Ishikawa (cell line): ENCODE results near the gene TLR4.

Source experiments
- CEBPB ChIP-seq: IDR thresholded peaks from 2 replicates; pipeline ENCODE4 v1.6.1; 2012
- CREB1 ChIP-seq: IDR thresholded peaks from 2 replicates; pipeline ENCODE4 v1.6.1; 2012; ENCODE audit warnings: low read depth
- EGR1 ChIP-seq: IDR thresholded peaks from 2 replicates; pipeline ENCODE4 v1.6.1; 2012
- EP300 ChIP-seq: IDR thresholded peaks from 2 replicates; pipeline ENCODE4 v1.6.1; 2012; ENCODE audit warnings: borderline replicate concordance
- FOXM1 ChIP-seq: IDR thresholded peaks from 2 replicates; pipeline ENCODE4 v1.6.1; 2012; ENCODE audit warnings: low read depth, borderline replicate concordance
- NFIC ChIP-seq: IDR thresholded peaks from 2 replicates; pipeline ENCODE4 v1.6.1; 2012
- RAD21 ChIP-seq: IDR thresholded peaks from 2 replicates; pipeline ENCODE4 v1.6.1; 2012; ENCODE audit warnings: low read depth
- TAF1 ChIP-seq: IDR thresholded peaks from 2 replicates; pipeline ENCODE4 v1.6.1; 2012; ENCODE audit warnings: low read depth, mild to moderate bottlenecking
- TCF12 ChIP-seq: IDR thresholded peaks from 2 replicates; pipeline ENCODE4 v1.6.1; 2012; ENCODE audit warnings: low read depth
- TEAD4 ChIP-seq: IDR thresholded peaks from 2 replicates; pipeline ENCODE4 v1.6.1; 2012
- YY1 ChIP-seq: IDR thresholded peaks from 2 replicates; pipeline ENCODE4 v1.6.1; 2012; ENCODE audit warnings: low read depth
- ZBTB7A ChIP-seq: IDR thresholded peaks from 2 replicates; pipeline ENCODE4 v1.6.1; 2012; ENCODE audit warnings: low read depth
- TF ChIP-seq, protein P1 (sequence below): IDR thresholded peaks from 2 replicates; pipeline ENCODE4 v1.6.1; 2012
- TF ChIP-seq, protein P2 (sequence below): IDR thresholded peaks from 2 replicates; pipeline ENCODE4 v1.6.1; 2012
- TF ChIP-seq, protein P3 (sequence below): IDR thresholded peaks from 2 replicates; pipeline ENCODE4 v1.6.1; 2012; ENCODE audit warnings: low read depth, mild to moderate bottlenecking

Gene TLR4

DNA sequence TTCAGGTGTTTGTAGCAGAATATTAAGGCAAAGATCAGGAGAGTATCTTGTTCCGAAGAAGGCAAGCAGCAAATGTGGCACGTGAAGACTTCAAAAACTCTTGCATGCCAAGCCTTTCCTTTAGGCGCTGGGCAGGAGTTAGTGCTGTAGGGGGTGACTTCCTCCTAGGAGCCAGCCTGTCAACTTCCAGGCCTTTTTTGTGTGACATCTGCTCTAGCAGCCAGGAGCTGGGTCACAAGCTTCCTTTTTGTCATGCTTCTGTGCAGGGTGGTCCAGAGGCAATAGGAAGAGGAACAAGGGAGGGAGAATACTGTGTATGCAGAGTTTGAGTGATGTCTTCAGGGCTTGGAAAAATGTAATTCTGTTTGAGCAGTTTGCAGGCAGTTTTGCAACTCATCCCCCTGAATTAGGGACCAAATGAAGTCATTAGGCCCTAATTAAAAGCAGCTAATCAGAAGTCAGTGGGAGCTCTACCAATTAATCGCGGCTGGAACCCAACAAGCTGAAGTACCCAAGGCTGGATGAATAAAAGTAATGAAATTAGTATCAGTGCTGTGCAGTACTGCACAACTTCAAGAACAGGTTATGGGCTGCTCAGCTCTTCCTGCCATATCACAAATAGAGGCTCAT, 53.5 kb downstream of the TLR4 start:
- TF ChIP-seq FOXM1 (no peak), YY1 (no peak), EP300 (no peak), TEAD4 (no peak), CREB1 (no peak), RAD21 (no peak), TCF12 (no peak)
- TF ChIP-seq, protein P1, sequence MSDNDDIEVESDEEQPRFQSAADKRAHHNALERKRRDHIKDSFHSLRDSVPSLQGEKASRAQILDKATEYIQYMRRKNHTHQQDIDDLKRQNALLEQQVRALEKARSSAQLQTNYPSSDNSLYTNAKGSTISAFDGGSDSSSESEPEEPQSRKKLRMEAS: no peak
- TF ChIP-seq, protein P2, sequence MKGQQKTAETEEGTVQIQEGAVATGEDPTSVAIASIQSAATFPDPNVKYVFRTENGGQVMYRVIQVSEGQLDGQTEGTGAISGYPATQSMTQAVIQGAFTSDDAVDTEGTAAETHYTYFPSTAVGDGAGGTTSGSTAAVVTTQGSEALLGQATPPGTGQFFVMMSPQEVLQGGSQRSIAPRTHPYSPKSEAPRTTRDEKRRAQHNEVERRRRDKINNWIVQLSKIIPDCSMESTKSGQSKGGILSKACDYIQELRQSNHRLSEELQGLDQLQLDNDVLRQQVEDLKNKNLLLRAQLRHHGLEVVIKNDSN: no peak
- TF ChIP-seq, protein P3, sequence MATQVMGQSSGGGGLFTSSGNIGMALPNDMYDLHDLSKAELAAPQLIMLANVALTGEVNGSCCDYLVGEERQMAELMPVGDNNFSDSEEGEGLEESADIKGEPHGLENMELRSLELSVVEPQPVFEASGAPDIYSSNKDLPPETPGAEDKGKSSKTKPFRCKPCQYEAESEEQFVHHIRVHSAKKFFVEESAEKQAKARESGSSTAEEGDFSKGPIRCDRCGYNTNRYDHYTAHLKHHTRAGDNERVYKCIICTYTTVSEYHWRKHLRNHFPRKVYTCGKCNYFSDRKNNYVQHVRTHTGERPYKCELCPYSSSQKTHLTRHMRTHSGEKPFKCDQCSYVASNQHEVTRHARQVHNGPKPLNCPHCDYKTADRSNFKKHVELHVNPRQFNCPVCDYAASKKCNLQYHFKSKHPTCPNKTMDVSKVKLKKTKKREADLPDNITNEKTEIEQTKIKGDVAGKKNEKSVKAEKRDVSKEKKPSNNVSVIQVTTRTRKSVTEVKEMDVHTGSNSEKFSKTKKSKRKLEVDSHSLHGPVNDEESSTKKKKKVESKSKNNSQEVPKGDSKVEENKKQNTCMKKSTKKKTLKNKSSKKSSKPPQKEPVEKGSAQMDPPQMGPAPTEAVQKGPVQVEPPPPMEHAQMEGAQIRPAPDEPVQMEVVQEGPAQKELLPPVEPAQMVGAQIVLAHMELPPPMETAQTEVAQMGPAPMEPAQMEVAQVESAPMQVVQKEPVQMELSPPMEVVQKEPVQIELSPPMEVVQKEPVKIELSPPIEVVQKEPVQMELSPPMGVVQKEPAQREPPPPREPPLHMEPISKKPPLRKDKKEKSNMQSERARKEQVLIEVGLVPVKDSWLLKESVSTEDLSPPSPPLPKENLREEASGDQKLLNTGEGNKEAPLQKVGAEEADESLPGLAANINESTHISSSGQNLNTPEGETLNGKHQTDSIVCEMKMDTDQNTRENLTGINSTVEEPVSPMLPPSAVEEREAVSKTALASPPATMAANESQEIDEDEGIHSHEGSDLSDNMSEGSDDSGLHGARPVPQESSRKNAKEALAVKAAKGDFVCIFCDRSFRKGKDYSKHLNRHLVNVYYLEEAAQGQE: no peak

DNA sequence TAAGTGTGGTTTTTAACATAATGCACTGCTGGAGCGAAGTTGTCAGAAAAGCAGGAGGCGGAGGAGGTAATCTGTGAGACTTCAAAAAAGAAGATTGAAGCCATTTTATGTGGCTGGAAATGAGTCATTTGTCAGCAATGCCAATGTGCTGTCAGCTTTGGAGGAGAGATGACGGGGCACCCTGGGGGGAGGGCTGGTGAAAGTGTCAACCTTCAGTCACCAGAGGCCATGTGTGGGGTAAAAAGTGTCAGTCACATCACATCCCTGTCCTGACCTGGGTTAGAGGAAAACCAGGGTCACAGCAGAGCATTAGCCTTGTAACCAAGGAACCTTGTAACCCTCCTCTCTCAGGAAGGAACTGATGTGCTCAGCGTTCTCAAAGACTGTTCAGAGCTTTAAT, 59.1 kb downstream of the TLR4 start:
- no peak for TF ChIP-seq EGR1
- no peak for TF ChIP-seq FOXM1
- no peak for TF ChIP-seq CREB1
- TF ChIP-seq TAF1: no peak
- TF ChIP-seq, protein P1: no peak
- TF ChIP-seq, protein P3: no peak
- no peak for TF ChIP-seq NFIC
- TF ChIP-seq, protein P2: no peak
- no peak for TF ChIP-seq EP300
- no peak for TF ChIP-seq TEAD4
- no peak for TF ChIP-seq ZBTB7A
- TF ChIP-seq YY1: no peak
- no peak for TF ChIP-seq CEBPB
- no peak for TF ChIP-seq TCF12
- TF ChIP-seq RAD21: no peak

- no peak for TF ChIP-seq CEBPB
- TF ChIP-seq EGR1: no peak
- no peak for TF ChIP-seq CREB1
- TF ChIP-seq, protein P1: no peak
- no peak for TF ChIP-seq EP300
- TF ChIP-seq, protein P2: no peak
- no peak for TF ChIP-seq RAD21
- TF ChIP-seq, protein P3: no peak
- no peak for TF ChIP-seq NFIC
- TF ChIP-seq FOXM1: no peak
- no peak for TF ChIP-seq TEAD4
Measured at GRCh38 chr9:117768750-117769395, 64.7 kb downstream of the TLR4 start.

DNA sequence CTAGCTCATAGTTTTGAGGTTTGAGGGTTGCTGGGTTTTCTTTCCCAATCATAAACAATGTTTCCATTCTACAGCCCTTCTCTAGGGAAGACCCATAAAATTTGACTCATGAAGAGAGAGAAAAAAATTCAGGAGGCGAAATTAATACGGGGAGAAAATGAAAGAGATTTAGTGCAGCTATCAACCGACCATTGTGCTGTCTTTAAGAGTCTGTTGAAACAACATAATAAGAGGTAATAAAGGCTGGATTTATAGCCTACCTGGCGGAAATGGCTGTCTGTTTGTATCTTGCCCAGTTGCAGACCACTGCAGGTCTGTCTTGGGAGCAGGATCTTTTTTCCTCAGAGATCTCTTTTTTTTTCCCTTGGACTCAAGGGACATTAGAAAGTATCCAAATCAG, 66.9 kb downstream of the TLR4 start:
- TF ChIP-seq FOXM1 (no peak), NFIC (no peak), RAD21 (no peak), EP300 (no peak), TEAD4 (no peak), EGR1 (no peak), TAF1 (no peak), TCF12 (no peak), ZBTB7A (no peak), YY1 (no peak)
- TF ChIP-seq, protein P2: no peak
- TF ChIP-seq, protein P3: no peak
- TF ChIP-seq, protein P1: no peak
